Muscle of leg (tissue), 11 donors: ENCODE measurements around the gene CLPSL1. TPM values are rescaled to one million over a fixed set of nuclear protein-coding genes. Genes with fewer than 3 reads are reported as not detected.

Experiments
- DNase-seq: peaks from one replicate; pipeline ENCODE4 v3.0.0; 2013
- H3K27ac ChIP-seq: one replicate; pipeline ENCODE4 v1.5.1; 2013; ENCODE audit warnings: mild to moderate bottlenecking, low read length, control low read depth
- H3K27me3 ChIP-seq: one replicate; pipeline ENCODE4 v1.6.1; 2013; ENCODE audit warnings: low read length; ENCODE audit not compliant: control insufficient read depth, insufficient read depth
- H3K36me3 ChIP-seq: one replicate; pipeline ENCODE4 v1.6.1; 2013; ENCODE audit warnings: low read length; ENCODE audit not compliant: control insufficient read depth, insufficient read depth
- H3K4me1 ChIP-seq: one replicate; pipeline ENCODE4 v1.6.1; 2013; ENCODE audit warnings: low read length; ENCODE audit not compliant: control insufficient read depth, insufficient read depth
- H3K4me3 ChIP-seq: one replicate; pipeline ENCODE4 v1.5.1; 2013; ENCODE audit warnings: low read length, control low read depth
- H3K9me3 ChIP-seq: replicated peaks from 2 replicates; pipeline ENCODE4 v1.6.1; 2013; ENCODE audit warnings: low read depth, low read length; ENCODE audit not compliant: control insufficient read depth
- WGBS: methylation state at CpG from one replicate; pipeline ENCODE4 v1.1.5; 2013; ENCODE audit warnings: missing lambda C conversion rate; ENCODE audit not compliant: insufficient coverage; 5-methylcytosine and 5-hydroxymethylcytosine counted together
- polyA plus RNA-seq, 8 donors: library from polyadenylated mRNA; unstranded; fragments of 120-200 nt; gene quantifications; one replicate each; pipeline versions ENCODE4 v1.2.1 to v1.2.3, GENCODE V29; 2013; ENCODE audit warnings: inconsistent platforms in 1 of 8, low replicate concordance in 1 of 8; ENCODE audit not compliant: insufficient read length in 8 of 8, insufficient read depth in 1 of 8
- total RNA-seq: library from RNA; stranded (reverse); fragments of 120-200 nt; gene quantifications from one replicate; pipeline ENCODE4 v1.2.4, GENCODE V29; 2013

Gene CLPSL1
- total and polyA plus RNA-seq, 9 donors = not detected

- no peaks in the 10 kb centered on the region for H3K4me1 ChIP-seq
- WGBS = 92% methylated on average over 6 of the region's 11 CpGs
- H3K36me3 ChIP-seq = no peaks in the 10 kb centered on the region
- no peak overlapping the region for H3K27ac ChIP-seq
- no peak overlapping the region for H3K4me3 ChIP-seq
- no peak for DNase-seq
- no peaks in the 10 kb centered on the region for H3K9me3 ChIP-seq
- H3K27me3 ChIP-seq = peaks cover 12% of the 10 kb centered on the region
These were observed 14.7 kb downstream of the CLPSL1 start for GRCh38 chr6:35795453-35796071.

GRCh38 chr6:35796236-35796635, 15.4 kb downstream of the CLPSL1 start:
- Histone ChIP-seq H3K27me3 (peaks cover 12% of the 10 kb centered on the region), H3K27ac (no peak overlapping the region), H3K9me3 (no peaks in the 10 kb centered on the region), H3K4me3 (no peak overlapping the region), H3K4me1 (no peaks in the 10 kb centered on the region), H3K36me3 (no peaks in the 10 kb centered on the region)
- 90% methylated on average over 2 of the region's 4 CpGs for WGBS
- no peak for DNase-seq

- Histone ChIP-seq H3K27ac (no peak overlapping the region), H3K36me3 (no peaks in the 10 kb centered on the region), H3K4me3 (no peak overlapping the region), H3K4me1 (no peaks in the 10 kb centered on the region), H3K9me3 (no peaks in the 10 kb centered on the region), H3K27me3 (peaks cover 8% of the 10 kb centered on the region)
- WGBS = 71% methylated on average over 2 of the region's 8 CpGs
- no peak for DNase-seq
These were observed 17.2 kb downstream of the CLPSL1 start for GRCh38 chr6:35797837-35798526.

- no peaks in the 10 kb centered on the region for H3K9me3 ChIP-seq
- no peak overlapping the region for H3K27ac ChIP-seq
- no peak overlapping the region for H3K4me3 ChIP-seq
- WGBS = no CpG with 5 or more reads among the region's 5 CpGs
- DNase-seq = no peak
- no peaks in the 10 kb centered on the region for H3K4me1 ChIP-seq
- peaks cover 8% of the 10 kb centered on the region for H3K27me3 ChIP-seq
- no peaks in the 10 kb centered on the region for H3K36me3 ChIP-seq
These were observed 17.9 kb downstream of the CLPSL1 start for GRCh38 chr6:35798706-35799105.

- H3K4me1 ChIP-seq = no peaks in the 10 kb centered on the region
- no peaks in the 10 kb centered on the region for H3K36me3 ChIP-seq
- H3K27me3 ChIP-seq = peaks cover 7% of the 10 kb centered on the region
- H3K27ac ChIP-seq = no peak overlapping the region
- DNase-seq = no peak
- no peaks in the 10 kb centered on the region for H3K9me3 ChIP-seq
- H3K4me3 ChIP-seq = no peak overlapping the region
- no CpG with 5 or more reads among the region's 3 CpGs for WGBS
These were observed 20.3 kb downstream of the CLPSL1 start for GRCh38 chr6:35801148-35801547.

- WGBS = 14% methylated on average over 31 of the region's 40 CpGs
- peak within 1 kb of the TSS; percentile 8 for H3K4me3 ChIP-seq
- no peaks in the 10 kb centered on the region for H3K9me3 ChIP-seq
- peak; percentile 61 for DNase-seq
- H3K27me3 ChIP-seq = peaks cover 4% of the 10 kb centered on the region
- no peaks in the 10 kb centered on the region for H3K36me3 ChIP-seq
- H3K27ac ChIP-seq = no peak within 1 kb of the TSS
- H3K4me1 ChIP-seq = peaks cover 5% of the 10 kb centered on the region
These were observed 24.3 kb downstream of the CLPSL1 start, which contains the start of gene LHFPL5 for GRCh38 chr6:35804996-35805736. Gene LHFPL5 (plus strand): TSS chr6:35805352. CDS start chr6:35805671, 319 bp downstream.

GRCh38 chr6:35808688-35809087, 27.9 kb downstream of the CLPSL1 start:
- WGBS = 27% methylated on average over 3 of the region's 3 CpGs
- Histone ChIP-seq H3K4me1 (peaks cover 5% of the 10 kb centered on the region), H3K27me3 (peaks cover 4% of the 10 kb centered on the region), H3K9me3 (no peaks in the 10 kb centered on the region), H3K27ac (no peak overlapping the region), H3K36me3 (no peaks in the 10 kb centered on the region), H3K4me3 (no peak overlapping the region)
- DNase-seq = peak; percentile 12

- DNase-seq = no peak
- no peaks in the 10 kb centered on the region for H3K36me3 ChIP-seq
- H3K4me1 ChIP-seq = peaks cover 5% of the 10 kb centered on the region
- WGBS = 60% methylated on average over 2 of the region's 5 CpGs
- H3K27me3 ChIP-seq = peaks cover 4% of the 10 kb centered on the region
- no peak overlapping the region for H3K27ac ChIP-seq
- H3K9me3 ChIP-seq = no peaks in the 10 kb centered on the region
- no peak overlapping the region for H3K4me3 ChIP-seq
These were observed 29.0 kb downstream of the CLPSL1 start for GRCh38 chr6:35809809-35810208.

GRCh38 chr6:35810971-35811698, 30.3 kb downstream of the CLPSL1 start:
- H3K4me3 ChIP-seq = no peak overlapping the region
- H3K4me1 ChIP-seq = peaks cover 5% of the 10 kb centered on the region
- no peak for DNase-seq
- peaks cover 4% of the 10 kb centered on the region for H3K27me3 ChIP-seq
- WGBS = 47% methylated on average over 7 of the region's 14 CpGs
- H3K27ac ChIP-seq = no peak overlapping the region
- no peaks in the 10 kb centered on the region for H3K36me3 ChIP-seq
- H3K9me3 ChIP-seq = no peaks in the 10 kb centered on the region

- no peak for DNase-seq
- no peak overlapping the region for H3K27ac ChIP-seq
- H3K27me3 ChIP-seq = peaks cover 4% of the 10 kb centered on the region
- H3K36me3 ChIP-seq = no peaks in the 10 kb centered on the region
- no peaks in the 10 kb centered on the region for H3K9me3 ChIP-seq
- 63% methylated on average over 3 of the region's 6 CpGs for WGBS
- H3K4me1 ChIP-seq = peaks cover 5% of the 10 kb centered on the region
- H3K4me3 ChIP-seq = no peak overlapping the region
These were observed 30.8 kb downstream of the CLPSL1 start for GRCh38 chr6:35811699-35811995.
